HepG2 (cell line): Measurements from ENCODE around the gene CAMTA1. TPM values are rescaled to one million over a fixed set of nuclear protein-coding genes. Genes with fewer than 3 reads are reported as not detected.
A peak's percentile ranks its signal among the peaks of the same experiment; 100 is the strongest.

ENCODE experiments used
- CBX2 ChIP-seq, 2 experiments: fragments of 200-600 bp in 1 of 2; sonication (generic); formaldehyde crosslinking in 1 of 2; IDR thresholded peaks; 2 replicates each; pipeline versions ENCODE4 v1.7.0 to v1.8.1; 2018 to 2022; ENCODE audit warnings: low read depth in 2 of 2, low read length in 1 of 2, mild to moderate bottlenecking in 1 of 2, missing genetic modification reagents in 1 of 2
- CBX5 ChIP-seq: sonication (generic); formaldehyde crosslinking; IDR thresholded peaks from 2 replicates; pipeline ENCODE4 v1.4.0; 2020; ENCODE audit warnings: missing genetic modification reagents, borderline replicate concordance
- FOXC1 ChIP-seq: sonication (generic); formaldehyde crosslinking; IDR thresholded peaks from 2 replicates; pipeline ENCODE4 v1.8.0; 2022; ENCODE audit warnings: mild to moderate bottlenecking, missing genetic modification reagents, borderline replicate concordance
- FOXP4 ChIP-seq: sonication (generic); formaldehyde crosslinking; IDR thresholded peaks from 2 replicates; pipeline ENCODE4 v1.4.0; 2020; ENCODE audit warnings: missing genetic modification reagents
- HBP1 ChIP-seq: IDR thresholded peaks from 2 replicates; pipeline ENCODE4 v1.6.1; 2016; ENCODE audit warnings: low read depth, control low read depth
- HNRNPL ChIP-seq: fragments of 200-400 bp; formaldehyde crosslinking; IDR thresholded peaks from 2 replicates; pipeline ENCODE4 v1.6.1; 2017; ENCODE audit warnings: mild to moderate bottlenecking, low read depth, low read length
- KLF16 ChIP-seq, 2 experiments: sonication (generic) in 1 of 2; formaldehyde crosslinking in 1 of 2; IDR thresholded peaks; 2 replicates each; pipeline versions ENCODE4 v1.6.1 to v1.8.0; 2016 to 2023; ENCODE audit warnings: missing genetic modification reagents in 2 of 2, missing compliant biosample characterization in 1 of 2
- MAZ ChIP-seq, 2 experiments: sonication (generic) in 1 of 2; formaldehyde crosslinking in 1 of 2; IDR thresholded peaks; 2 replicates each; pipeline versions ENCODE4 v1.5.0 to v1.6.1; 2012 to 2020; ENCODE audit warnings: low read depth in 2 of 2, mild to moderate bottlenecking in 2 of 2, borderline replicate concordance in 1 of 2, improper control_type of control experiment in 1 of 2, low read length in 1 of 2, missing genetic modification reagents in 1 of 2, moderate library complexity in 1 of 2
- MEIS2 ChIP-seq: sonication (generic); formaldehyde crosslinking; IDR thresholded peaks from 2 replicates; pipeline ENCODE4 v1.9.0; 2021; ENCODE audit warnings: mild to moderate bottlenecking, missing genetic modification reagents
- NKX3-1 ChIP-seq: sonication (generic); formaldehyde crosslinking; IDR thresholded peaks from 2 replicates; pipeline ENCODE4 v1.5.0; 2020; ENCODE audit warnings: missing genetic modification reagents
- POLR2AphosphoS5 ChIP-seq: IDR thresholded peaks from 2 replicates; pipeline ENCODE4 v1.6.1; 2012; ENCODE audit warnings: low read depth, low read length
- RAD21 ChIP-seq: fragments of 450-650 bp; formaldehyde crosslinking; IDR thresholded peaks from 2 replicates; pipeline ENCODE4 v1.5.0; 2020; ENCODE audit warnings: mild to moderate bottlenecking
- RELA ChIP-seq: sonication (generic); formaldehyde crosslinking; IDR thresholded peaks from 2 replicates; pipeline ENCODE4 v1.4.0; 2020; ENCODE audit warnings: missing genetic modification reagents
- REPIN1 ChIP-seq: sonication (generic); formaldehyde crosslinking; IDR thresholded peaks from 2 replicates; pipeline ENCODE4 v1.8.0; 2022; ENCODE audit warnings: missing genetic modification reagents, low read depth, mild to moderate bottlenecking, borderline replicate concordance
- ZBTB7B ChIP-seq: sonication (generic); formaldehyde crosslinking; IDR thresholded peaks from 2 replicates; pipeline ENCODE4 v1.4.0; 2020; ENCODE audit warnings: missing genetic modification reagents
- ZNF232 ChIP-seq: sonication (generic); formaldehyde crosslinking; IDR thresholded peaks from 2 replicates; pipeline ENCODE4 v1.4.0; 2020; ENCODE audit warnings: missing genetic modification reagents, borderline replicate concordance
- ZNF256 ChIP-seq: sonication (generic); formaldehyde crosslinking; conservative IDR thresholded peaks from 2 replicates; pipeline ENCODE4 v1.4.0; 2020; ENCODE audit warnings: missing genetic modification reagents
- ZNF34 ChIP-seq: sonication (generic); formaldehyde crosslinking; IDR thresholded peaks from 2 replicates; pipeline ENCODE4 v1.4.0; 2020; ENCODE audit warnings: mild to moderate bottlenecking, missing genetic modification reagents, borderline replicate concordance
- ZNF615 ChIP-seq: sonication (generic); formaldehyde crosslinking; IDR thresholded peaks from 2 replicates; pipeline ENCODE4 v1.5.0; 2020; ENCODE audit warnings: mild to moderate bottlenecking, missing genetic modification reagents, borderline replicate concordance
- ZNF644 ChIP-seq: IDR thresholded peaks from 2 replicates; pipeline ENCODE4 v1.6.1; 2016; ENCODE audit warnings: low read depth
- polyA plus RNA-seq, 8 experiments: library from polyadenylated mRNA; depleted of rRNA in 3 of 8; stranded (reverse) in 7 of 8; unstranded in 1 of 8; fragments of >200 nt; fragmentation: Illumina TruSeq in 4 of 8; extraction: Trizol in 4 of 8; gene quantifications; 2 replicates each; pipeline versions ENCODE4 v1.2.1 to v1.2.3, GENCODE V29; 2011 to 2016; ENCODE audit warnings: low read depth in 4 of 8, missing spikeins in 1 of 8, mixed read lengths in 1 of 8; ENCODE audit not compliant: insufficient read depth in 1 of 8
- total RNA-seq, 5 experiments: library from RNA; depleted of rRNA; stranded (reverse); fragments of >200 nt; fragmentation: Illumina TruSeq; extraction: Trizol; gene quantifications; 2 replicates each; pipeline ENCODE4 v1.2.3, GENCODE V29; 2016; ENCODE audit warnings: low read depth in 1 of 5
- TF ChIP-seq, protein P1 (sequence below): sonication (generic); formaldehyde crosslinking; IDR thresholded peaks from 2 replicates; pipeline ENCODE4 v1.4.0; 2020; ENCODE audit warnings: low read depth, mild to moderate bottlenecking, missing genetic modification reagents
- TF ChIP-seq, protein P2 (sequence below): sonication (generic); formaldehyde crosslinking; IDR thresholded peaks from 2 replicates; pipeline ENCODE4 v1.4.0; 2020; ENCODE audit warnings: mild to moderate bottlenecking, missing genetic modification reagents

Gene CAMTA1
- total and polyA plus RNA-seq, 2 of the 13 experiments (the other 11 are each of a cell fraction or from before 2014, with no cell fraction given) = 25.0 to 36.4 TPM

DNA sequence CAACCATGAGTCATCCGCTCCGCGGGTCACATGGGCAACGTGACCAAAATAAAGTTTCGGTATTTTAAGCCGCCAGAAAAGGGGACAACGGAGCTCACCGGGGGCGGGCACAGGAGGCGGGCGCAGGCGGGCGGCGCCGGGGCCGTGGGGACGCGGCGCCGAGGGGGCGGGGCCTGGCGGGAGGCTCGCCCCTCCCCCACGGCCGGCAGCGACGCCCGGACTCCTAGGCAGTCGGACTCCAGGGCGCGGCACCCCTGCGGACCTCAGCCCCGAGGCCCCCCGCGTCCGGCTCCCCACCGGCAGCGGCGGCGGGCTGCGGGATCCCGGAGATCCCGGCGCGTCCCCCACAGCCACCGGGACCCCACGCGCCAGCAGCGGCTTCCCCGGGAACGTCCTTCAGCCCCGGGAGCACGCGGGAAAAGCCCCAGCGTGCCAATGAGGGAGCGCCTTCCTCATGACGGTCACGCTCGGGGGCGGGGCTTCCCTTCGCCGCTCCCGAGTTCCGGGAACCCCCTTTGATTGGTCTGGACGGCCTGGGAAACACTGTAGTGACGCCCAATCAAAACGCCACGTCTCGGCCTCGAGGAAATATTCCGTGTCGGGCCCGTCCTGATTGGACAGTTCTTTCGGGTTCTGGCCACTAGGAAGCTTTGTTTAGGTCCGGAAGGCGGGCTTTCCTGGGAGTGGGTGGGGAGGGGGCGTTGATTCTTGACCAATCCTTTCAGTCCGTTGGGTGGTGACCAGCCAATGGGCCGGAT, 515 bp upstream of the CAMTA1 start (continued):
- TF ChIP-seq ZNF232 (CRISPR knock-in tag) = peak; percentile 85; the same call in 1 of the 2 replicates
- no peak for TF ChIP-seq CBX2 (IDR thresholded peaks at IDR 0.05; ENCODE audit: low read depth, low read length)
- TF ChIP-seq CBX2 (CRISPR knock-in tag; IDR thresholded peaks at IDR 0.05; ENCODE audit: low read depth) = no peak
- TF ChIP-seq, protein P1, sequence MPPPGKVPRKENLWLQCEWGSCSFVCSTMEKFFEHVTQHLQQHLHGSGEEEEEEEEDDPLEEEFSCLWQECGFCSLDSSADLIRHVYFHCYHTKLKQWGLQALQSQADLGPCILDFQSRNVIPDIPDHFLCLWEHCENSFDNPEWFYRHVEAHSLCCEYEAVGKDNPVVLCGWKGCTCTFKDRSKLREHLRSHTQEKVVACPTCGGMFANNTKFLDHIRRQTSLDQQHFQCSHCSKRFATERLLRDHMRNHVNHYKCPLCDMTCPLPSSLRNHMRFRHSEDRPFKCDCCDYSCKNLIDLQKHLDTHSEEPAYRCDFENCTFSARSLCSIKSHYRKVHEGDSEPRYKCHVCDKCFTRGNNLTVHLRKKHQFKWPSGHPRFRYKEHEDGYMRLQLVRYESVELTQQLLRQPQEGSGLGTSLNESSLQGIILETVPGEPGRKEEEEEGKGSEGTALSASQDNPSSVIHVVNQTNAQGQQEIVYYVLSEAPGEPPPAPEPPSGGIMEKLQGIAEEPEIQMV = no peak
- peak; percentile 36; the same call in 1 of the 2 replicates for TF ChIP-seq MAZ (IDR thresholded peaks at IDR 0.05; ENCODE audit: borderline replicate concordance, low read depth, low read length)
- peak; percentile 89 for TF ChIP-seq MAZ (CRISPR knock-in tag; IDR thresholded peaks at IDR 0.05; ENCODE audit: low read depth)
- TF ChIP-seq RAD21 = peak; percentile 55
- TF ChIP-seq POLR2AphosphoS5 = peak; percentile 63
- no peak for TF ChIP-seq FOXC1
- no peak for TF ChIP-seq ZNF34 (CRISPR knock-in tag)
- TF ChIP-seq FOXP4 = peak; percentile 38; the same call in 1 of the 2 replicates
- no peak for TF ChIP-seq ZNF644
- no peak for TF ChIP-seq ZBTB7B (CRISPR knock-in tag)
- TF ChIP-seq REPIN1 (CRISPR knock-in tag) = peak; percentile 82; the same call in 1 of the 2 replicates
- no peak for TF ChIP-seq HNRNPL
- no peak for TF ChIP-seq ZNF615 (CRISPR knock-in tag)
- TF ChIP-seq NKX3-1 (CRISPR knock-in tag) = peak; percentile 67; the same call in 1 of the 2 replicates
- no peak for TF ChIP-seq CBX5 (CRISPR knock-in tag)
- TF ChIP-seq, protein P2, sequence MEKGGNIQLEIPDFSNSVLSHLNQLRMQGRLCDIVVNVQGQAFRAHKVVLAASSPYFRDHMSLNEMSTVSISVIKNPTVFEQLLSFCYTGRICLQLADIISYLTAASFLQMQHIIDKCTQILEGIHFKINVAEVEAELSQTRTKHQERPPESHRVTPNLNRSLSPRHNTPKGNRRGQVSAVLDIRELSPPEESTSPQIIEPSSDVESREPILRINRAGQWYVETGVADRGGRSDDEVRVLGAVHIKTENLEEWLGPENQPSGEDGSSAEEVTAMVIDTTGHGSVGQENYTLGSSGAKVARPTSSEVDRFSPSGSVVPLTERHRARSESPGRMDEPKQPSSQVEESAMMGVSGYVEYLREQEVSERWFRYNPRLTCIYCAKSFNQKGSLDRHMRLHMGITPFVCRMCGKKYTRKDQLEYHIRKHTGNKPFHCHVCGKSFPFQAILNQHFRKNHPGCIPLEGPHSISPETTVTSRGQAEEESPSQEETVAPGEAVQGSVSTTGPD (CRISPR knock-in tag) = no peak
- TF ChIP-seq ZNF256 (CRISPR knock-in tag) = no peak
- TF ChIP-seq HBP1 (CRISPR knock-in tag) = 0 out of 2 replicates have a peak, but pooled peaks have one; percentile 52
- TF ChIP-seq RELA (CRISPR knock-in tag) = no peak
- TF ChIP-seq MEIS2 = no peak
- peak in 1 of 2 experiments; percentile 70; a peak in 1 of 4 replicates for TF ChIP-seq KLF16 (CRISPR knock-in tag; IDR thresholded peaks at IDR 0.05)
